SIG-M5 treated with dmso at 0.1 percent for 504 hours (cell line): ENCODE results near the gene ITGB1BP1.

Experiments used
- DNase-seq: peaks from one replicate; lab custom pipeline; 2025; ENCODE audit not compliant: unreplicated experiment; lab: John Stamatoyannopoulos, UW

Gene ITGB1BP1

DNA sequence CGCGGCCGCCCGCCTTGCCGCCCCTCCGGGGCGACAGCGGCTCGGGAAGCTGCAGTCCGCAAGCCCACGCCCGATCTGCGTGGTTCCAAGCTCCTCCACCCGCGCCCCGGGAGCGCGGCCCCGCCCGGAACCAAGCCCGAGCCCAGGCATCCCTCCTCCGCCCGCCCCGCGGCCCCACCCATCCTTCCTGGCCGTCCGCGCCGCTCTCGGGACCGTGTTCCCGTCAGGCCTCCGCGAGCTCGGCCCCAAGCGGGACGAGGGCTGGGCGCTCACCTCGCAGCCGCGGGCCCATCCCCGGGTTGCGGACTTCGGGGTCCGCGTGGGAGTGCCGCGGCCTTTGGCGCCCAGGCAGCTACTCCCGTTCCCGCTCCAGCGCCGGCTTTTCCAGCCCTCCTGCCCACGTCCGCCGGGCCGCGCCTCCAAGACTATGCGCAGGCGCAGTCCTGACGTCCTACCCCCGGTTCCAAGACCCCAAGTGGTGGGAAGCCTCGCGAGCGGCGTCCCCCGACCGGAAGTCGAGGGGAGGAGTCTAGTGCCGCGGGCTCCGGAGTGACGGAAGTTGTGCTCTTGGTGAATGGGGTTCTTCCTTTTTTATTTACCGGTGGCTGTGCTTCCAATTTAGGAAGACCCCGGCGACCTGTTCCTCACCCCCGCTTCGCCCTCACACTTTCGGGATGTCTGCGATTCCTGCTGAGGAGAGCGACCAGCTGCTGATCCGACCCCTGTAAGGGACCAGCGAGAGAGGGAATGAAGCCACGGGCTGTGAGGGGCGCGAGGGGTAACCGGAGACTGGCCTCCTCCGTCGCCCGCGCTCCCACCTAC lies at the start of gene ITGB1BP1, which contains the start of gene CPSF3:
ITGB1BP1 (minus strand) TSS at position 429 of the 822 bp plus-strand sequence. CDS start 4,831 bp downstream, outside the sequence.
CPSF3 (plus strand) TSS at position 555 of the 822 bp plus-strand sequence; CDS start at position 675, 120 bp downstream.
- peak; percentile 99 for DNase-seq

- DNase-seq: no peak
Observed at GRCh38 chr2:9472511-9472910, 49.2 kb upstream of the ITGB1BP1 start.

DNA sequence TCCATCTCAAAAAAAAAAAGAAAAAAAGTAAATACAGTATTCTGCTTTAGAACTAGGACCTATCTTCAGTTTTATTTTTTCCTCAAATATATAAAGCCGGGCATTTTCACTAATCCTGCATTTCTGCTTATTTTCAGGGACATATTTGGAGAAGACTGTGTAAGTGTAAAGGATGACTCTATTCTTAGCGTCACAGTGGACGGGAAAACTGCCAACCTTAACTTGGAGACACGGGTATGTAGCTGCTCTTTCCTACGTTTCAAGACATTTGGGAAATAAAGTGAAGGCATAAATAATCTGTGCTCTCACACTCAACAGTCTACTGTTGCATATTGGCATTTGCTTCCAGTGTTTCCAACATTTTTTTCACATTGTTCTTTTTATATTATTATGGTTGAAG lies 47.9 kb upstream of the ITGB1BP1 start:
- no peak for DNase-seq

- DNase-seq: no peak
Observed at GRCh38 chr2:9467687-9468086, 44.4 kb upstream of the ITGB1BP1 start.

GRCh38 chr2:9466147-9466683 lies 42.9 kb upstream of the ITGB1BP1 start:
- DNase-seq: no peak

- DNase-seq: no peak
Observed at GRCh38 chr2:9465170-9465569, 41.8 kb upstream of the ITGB1BP1 start.

DNA sequence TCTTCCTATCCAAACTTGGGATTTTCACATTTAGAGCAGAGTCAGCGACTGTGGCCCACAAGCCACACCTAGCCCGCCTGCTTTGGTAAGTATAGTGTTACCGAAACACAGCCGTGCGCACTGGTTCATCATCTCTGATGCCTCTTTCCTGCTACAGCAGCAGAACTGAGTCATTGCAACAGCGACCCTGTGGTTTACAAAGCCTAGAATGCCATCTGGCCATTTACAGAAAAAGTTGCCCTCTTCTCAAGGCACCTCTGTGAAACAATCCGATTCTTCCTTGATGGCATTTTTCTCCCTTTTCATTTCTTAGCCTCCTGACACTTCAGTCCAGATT lies 40.3 kb upstream of the ITGB1BP1 start:
- DNase-seq: peak; percentile 28

- DNase-seq: no peak
Observed at GRCh38 chr2:9462886-9463697, 39.8 kb upstream of the ITGB1BP1 start.

- no peak for DNase-seq
Observed at GRCh38 chr2:9462313-9462712, 39.0 kb upstream of the ITGB1BP1 start.

DNA sequence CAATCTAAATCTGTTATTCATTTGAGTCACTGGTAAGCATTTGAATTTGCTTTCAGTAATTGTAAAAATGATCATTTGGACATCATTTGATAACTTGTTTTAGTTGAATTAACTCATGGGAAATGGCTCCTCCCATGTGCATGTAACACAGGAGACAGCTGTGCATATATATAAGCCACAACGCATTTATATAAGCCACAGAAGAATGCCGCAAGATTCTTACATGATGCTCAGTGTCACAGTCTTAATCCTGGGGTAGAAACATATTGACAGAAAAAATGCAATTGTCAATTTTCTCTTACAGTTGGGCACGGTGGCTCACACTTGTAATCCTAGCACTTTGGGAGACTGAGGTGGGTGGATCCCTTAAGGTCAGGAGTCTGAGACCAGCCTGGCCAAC lies 37.8 kb upstream of the ITGB1BP1 start:
- DNase-seq: no peak

DNA sequence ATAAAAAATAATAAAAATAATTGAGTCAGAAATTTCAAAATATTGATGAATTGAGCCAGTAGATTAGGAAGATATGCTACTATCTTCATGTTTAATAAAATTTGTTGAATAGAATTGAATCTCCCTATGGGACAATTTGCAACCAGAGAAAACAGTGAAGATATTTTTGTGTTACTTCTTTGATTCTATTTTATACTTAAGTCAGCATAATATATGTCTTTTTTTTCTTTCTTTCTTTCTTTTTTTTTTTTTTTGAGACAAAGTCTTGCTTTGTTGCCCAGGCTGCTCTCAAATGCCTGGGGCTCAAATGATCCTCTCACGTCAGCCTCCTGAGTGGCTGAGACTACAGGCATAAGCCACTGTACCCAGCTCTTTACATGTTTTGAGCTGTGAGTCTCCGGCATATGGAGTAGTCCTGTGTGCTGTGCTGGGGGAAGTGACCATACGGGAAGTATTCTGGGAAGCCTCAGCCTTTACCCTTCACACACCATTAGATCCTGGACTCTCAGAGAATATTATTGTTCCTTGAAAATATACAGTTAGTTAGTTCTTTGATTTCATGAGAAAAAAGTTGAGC lies 37.2 kb upstream of the ITGB1BP1 start:
- no peak for DNase-seq

GRCh38 chr2:9451231-9451630 lies 27.9 kb upstream of the ITGB1BP1 start:
- DNase-seq: no peak

GRCh38 chr2:9445089-9445488 lies 21.8 kb upstream of the ITGB1BP1 start:
- no peak for DNase-seq

DNA sequence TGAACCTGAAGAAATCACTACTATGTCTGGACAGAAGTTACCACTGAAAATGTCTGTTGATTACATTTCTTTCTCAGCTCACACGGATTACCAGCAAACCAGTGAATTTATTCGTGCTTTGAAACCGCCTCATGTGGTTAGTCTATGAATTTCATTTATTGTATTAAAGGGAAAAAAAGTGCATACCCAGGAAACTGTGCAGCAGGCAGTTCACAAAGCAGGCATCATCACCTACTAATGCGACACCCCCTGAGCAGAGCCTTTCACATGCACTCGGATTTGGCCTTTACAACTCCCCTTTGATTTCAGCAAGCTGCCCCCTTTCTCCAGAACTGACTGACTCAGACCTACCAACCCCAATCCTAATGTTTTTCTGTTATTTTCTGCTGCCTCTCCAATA lies 20.2 kb upstream of the ITGB1BP1 start:
- DNase-seq: no peak

- no peak for DNase-seq
Observed at GRCh38 chr2:9441556-9441955, 18.2 kb upstream of the ITGB1BP1 start.

GRCh38 chr2:9440058-9440727 lies 16.9 kb upstream of the ITGB1BP1 start:
- DNase-seq: no peak

- DNase-seq: no peak
Observed at GRCh38 chr2:9439536-9439935, 16.2 kb upstream of the ITGB1BP1 start.

- no peak for DNase-seq
Observed at GRCh38 chr2:9434489-9434888, 11.2 kb upstream of the ITGB1BP1 start.

DNA sequence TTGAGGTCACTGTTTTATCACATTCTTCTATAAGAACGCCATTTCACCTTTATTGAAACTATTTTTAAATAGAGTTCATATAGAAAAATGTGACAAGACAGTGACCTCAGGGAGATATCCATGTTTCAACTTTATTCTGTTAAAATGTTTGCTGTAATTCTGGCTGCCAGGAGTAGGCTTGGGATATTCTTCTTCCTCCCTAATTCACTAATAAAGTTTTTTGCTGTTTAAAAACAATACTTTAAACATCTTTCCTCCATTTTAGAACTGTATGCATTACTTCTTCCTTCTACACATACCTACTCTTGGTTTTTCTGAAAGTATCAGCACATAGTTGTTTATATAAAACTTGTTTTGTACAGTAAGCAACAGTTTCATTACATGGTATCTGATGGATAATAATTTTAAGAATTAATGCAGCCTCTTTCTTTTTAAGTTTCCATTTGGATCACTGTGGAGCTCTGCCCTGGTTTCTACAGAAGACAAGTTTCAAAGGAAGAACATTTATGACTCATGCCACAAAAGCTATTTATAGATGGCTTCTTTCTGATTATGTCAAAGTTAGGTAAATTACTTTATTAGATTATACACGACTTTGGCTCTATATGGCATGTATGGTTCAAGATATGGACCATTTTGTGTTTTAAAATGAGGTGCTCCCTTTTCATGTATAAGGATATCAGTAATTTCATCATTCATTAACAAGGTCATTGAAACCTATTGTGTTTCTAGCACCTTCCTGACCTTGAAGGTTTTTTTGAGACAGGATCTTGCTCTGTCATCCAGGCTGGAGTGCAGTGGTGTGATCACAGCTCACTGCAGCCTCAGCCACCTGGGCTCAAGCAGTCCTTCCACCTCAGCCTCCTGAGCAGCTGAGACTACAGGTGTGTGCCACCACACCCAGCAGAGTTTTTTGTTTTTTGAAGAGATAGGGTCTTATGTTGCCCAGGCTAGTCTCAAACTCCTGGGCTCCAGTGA lies 7.3 kb upstream of the ITGB1BP1 start:
- DNase-seq: no peak
